Esophagus mucosa (tissue), 1 donor: ENCODE measurements around the gene CELSR2. TPM values are rescaled to one million over a fixed set of nuclear protein-coding genes. Genes with fewer than 3 reads are reported as not detected.
A peak's percentile ranks its signal among the peaks of the same experiment; 100 is the strongest.
"Not testable (repeated sequence)": the region's sequence is repeated elsewhere in the genome, so short reads cannot be mapped to it uniquely, and the experiment has no call there.

Experiments used
- ATAC-seq: fragments of 200-7000 bp; cut with Tn5 transposase; one replicate; pipeline ENCODE4 v1.9.1; 2020
- total RNA-seq: library from RNA; stranded (reverse); gene quantifications from one replicate; pipeline ENCODE4 v1.2.4, GENCODE V29; 2023
- donor health status: DM: yes; HTN: yes; CAD: no.

CELSR2 gene
- total RNA-seq: 41.6 TPM

DNA sequence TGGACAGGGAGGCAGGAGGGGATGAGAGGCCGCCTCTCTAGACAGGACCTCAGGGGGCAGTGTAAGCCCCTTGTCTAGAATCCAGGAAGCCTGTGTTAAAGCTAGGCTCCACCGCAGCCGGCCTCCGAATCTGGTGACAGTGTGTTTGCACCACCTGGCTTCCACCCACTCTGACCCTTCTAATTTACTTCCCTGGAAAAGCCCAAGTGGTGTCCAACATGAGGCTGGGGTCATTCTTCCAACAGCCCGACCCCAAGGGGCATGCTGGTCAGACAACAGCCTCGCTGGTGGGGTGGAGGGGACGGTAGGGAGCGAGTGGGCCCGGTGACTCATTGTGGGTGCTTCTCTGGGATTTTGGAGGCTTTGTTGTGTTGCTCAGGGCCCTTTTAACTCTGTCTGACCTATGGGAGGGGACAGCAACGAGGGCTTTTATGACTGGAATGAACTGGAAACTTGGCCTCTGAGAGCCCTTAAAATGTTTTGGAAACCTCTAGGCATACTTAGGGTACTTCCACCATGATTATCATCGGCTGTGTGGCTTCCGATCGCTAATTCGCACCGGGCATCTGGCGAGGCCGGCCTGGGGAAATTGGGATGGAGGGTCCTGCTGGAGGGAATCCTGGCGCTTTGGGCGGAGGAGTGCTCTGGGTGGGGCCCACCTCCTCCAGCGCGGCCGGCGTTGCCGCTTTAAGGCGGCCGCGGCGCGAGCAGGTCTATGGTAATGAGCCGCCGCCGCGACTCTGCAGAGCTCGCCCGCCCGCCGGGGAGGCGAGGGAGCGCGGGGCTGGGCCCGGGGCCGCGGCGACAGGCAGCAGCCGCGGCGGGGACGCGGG is at the start of gene CELSR2:
Gene CELSR2, plus strand, starts transcription at position 743 of the 833 bp plus-strand sequence. CDS start 541 bp downstream, outside the sequence.
- peak; percentile 55 for ATAC-seq

GRCh38 chr1:109199710-109200109 is 49.6 kb upstream of the CELSR2 start:
- no peak for ATAC-seq

DNA sequence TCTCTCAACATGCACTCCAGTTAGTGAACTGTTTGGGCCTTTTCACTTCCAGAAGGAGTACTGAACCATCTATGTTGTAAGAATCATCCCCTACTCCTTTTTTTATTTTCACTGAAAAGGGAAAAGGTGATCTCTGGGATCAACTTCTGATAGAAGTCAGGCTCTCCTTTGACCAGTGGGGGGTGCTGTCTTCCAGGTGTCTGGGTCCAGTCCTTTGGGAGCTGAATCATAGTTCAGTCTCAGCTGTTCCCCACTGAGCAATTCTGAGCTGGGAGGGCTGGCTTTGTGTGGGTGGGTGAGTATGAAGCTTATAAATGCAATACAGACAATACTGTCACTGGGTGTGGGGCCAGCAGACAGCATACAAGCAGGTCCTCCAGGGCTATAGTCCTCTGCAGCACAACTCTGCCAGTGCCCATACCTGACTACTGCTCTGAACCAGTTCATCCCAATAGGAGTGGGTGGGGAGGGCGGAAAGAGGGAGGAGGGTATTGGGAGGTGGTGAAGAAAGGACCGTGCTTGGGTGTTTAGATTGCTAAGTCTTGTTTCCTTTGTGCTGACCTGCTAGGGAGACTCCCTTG is 48.1 kb upstream of the CELSR2 start:
- peak; percentile 86 for ATAC-seq

- no peak for ATAC-seq
Measured at GRCh38 chr1:109204484-109204883, 44.9 kb upstream of the CELSR2 start.

DNA sequence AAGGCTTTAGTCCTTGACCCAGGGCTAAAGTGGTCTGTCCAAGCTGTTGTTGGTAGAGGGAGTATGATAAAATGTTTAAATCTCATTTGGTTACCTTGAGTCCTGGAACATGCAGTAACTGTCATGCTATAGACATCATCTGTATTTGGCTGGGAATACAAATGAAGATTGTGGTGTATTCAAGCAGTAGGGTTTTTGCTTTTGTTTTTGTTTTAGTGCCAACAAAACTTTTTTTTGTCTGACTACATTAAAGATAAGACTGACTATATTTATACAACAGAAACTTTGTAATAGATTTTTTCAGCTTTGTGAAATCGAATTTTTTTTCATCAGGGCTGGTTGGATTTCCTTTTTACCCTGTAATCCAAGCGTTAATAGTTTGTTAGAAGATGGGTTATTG is 43.0 kb upstream of the CELSR2 start:
- no peak for ATAC-seq

- ATAC-seq: no peak
Measured at GRCh38 chr1:109207467-109208103, 41.8 kb upstream of the CELSR2 start.

DNA sequence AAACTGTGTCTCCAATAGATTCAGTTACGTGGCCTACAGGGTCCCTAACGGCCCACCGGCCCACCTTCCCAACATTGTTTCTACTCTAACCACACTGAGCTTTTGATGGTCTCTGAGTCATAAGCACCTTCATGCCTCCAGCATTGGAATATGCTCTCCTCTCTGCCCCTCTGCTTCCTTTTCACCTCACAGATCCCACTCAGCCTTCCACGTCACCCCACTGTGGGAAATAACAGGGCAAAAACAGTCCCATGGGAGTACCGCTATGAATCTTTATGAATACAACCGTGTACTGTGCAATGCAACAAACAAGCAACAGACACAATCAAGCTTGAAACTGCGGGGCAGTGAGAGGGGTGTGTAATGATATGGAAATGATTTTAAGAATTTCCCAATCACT is 40.9 kb upstream of the CELSR2 start:
- no peak for ATAC-seq

DNA sequence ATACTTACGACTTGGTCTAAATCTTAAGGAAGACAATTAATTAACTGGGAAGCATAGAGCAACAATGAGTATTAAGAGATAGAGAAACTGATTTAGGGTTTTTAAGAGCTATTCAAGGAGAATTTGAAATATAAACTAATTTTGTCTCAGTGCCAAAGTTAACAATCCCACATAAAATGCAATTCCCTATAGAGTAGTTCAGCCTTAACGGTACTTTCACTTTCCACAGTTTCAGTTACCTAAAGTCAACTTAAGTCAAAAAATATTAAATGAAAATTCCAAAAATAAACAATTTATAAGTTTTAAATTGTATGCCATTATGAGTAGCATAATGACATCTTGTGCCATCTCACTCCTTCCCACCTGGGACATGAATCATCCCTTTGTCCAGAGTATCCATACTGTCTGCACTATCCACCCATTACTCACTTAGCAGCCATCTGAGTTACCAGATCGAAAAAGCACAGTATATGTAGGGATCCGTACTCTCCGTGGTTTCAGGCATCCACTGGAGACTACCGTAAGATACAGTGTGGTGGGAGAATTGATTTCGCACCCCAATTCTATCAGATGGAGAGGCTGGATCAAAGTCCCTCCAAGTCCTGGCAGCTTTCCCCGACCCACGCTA is 40.4 kb upstream of the CELSR2 start:
- ATAC-seq: no peak

- peak; percentile 56 for ATAC-seq
Measured at GRCh38 chr1:109210058-109210457, 39.3 kb upstream of the CELSR2 start.

DNA sequence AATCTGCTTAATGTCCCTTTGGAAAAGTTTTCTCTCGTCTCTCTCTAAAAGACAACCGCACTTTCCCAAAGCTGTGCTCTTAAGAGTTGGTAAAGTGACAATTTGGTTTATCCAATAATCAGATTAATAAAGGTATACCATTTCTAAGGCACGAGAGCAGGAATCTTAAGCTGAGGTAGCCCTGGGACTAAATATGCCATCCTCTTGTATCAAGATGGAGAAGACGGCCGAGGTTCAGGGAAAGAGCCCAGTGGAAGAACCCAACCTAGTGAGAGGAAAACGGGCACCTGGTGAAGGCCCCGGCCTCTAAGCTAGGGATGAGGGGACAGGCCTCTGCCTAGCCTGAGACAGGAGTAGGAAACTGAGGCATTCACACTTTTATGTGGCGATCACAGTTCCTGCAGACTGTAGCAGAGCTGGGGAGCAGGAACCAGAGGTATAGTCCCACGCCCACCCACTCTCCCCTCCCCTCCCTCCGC is 36.0 kb upstream of the CELSR2 start:
- no peak for ATAC-seq

DNA sequence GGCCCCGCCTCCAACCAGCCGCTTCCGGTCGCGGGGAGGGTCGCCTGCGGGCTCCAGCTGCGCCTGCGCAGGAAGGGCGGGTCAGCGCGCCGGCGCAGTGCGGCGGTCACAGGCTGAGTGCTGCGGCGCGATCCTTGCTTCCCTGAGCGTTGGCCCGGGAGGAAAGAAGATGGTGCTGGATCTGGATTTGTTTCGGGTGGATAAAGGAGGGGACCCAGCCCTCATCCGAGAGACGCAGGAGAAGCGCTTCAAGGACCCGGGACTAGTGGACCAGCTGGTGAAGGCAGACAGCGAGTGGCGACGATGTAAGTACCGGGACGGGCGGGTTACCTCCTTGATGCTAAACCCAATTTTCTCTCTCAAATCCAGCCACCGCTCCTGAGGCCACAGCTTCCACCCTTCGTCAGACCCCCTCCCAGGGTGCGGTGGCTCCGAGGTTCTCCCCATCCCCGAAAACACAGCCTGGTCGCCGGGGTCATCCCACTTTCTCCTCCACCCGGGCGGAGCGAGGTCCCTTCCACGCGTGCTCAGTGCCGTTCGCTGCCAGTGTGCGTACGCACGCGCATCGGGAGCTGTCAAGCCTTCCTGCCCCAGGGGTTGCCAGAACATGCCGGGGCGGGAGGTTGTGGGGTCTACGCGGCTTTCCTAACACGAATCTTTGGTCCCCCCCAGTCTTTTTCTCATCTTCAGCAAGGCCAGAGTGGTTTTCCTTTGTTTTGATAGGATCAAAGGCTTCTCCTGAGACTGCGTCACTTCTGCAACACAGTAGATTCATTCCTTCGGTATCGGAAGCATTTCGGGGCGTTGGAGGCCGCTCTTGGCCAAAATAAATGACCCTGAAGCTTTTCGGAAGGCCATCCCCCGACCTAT is 35.3 kb upstream of the CELSR2 start, which contains the start of gene SARS1:
Gene SARS1, plus strand, starts transcription at position 95 of the 870 bp plus-strand sequence. Its CDS starts 75 bp downstream, at position 170.
- ATAC-seq: peak; percentile 91

DNA sequence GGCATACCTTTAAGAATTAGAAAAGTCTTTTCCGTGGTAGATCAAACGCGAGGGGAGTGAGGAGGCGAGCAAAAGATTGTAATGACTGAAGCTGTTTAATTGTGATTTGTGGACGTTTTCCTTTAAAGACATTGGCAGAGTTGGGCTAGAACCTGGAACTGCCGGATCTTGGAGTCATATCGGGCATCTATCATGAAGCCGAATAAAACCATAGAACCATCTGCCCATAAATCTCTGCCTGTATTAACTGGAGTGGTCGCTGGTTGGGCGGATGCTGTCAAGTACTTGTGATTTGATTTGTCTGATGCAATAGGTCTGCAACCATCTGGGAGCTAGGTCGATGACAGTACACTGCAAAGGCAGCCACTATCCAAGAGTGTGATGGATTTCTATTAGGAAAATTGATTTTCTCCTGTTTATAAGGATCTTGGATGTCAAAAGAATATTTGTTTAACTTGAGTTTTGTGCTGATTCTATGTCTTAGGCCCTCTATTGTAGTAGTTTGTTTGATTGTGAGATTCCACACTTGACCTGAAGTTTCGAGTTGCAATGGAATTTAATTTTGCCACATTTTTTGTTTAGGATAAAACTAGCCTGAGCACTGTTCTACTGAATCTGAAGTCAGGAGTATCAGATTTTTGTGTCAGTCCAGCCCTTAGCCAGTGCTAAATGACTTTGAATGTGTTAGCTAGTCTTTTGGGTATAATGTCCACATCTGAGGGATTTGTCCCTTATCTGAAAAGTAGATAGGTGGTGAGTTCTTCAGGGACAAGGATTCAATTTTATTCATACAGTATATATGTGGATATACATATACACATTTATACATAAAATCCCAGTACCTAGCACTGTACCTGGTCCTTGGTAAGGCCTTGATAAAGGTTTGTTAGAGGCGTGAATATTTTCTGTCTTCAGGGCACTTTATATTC is 34.4 kb upstream of the CELSR2 start:
- peak; percentile 68 for ATAC-seq

- ATAC-seq: no peak
Measured at GRCh38 chr1:109216662-109217061, 32.7 kb upstream of the CELSR2 start.

- no peak for ATAC-seq
Measured at GRCh38 chr1:109218516-109218915, 30.8 kb upstream of the CELSR2 start.

GRCh38 chr1:109221201-109221600 is 28.1 kb upstream of the CELSR2 start:
- not testable (repeated sequence) for ATAC-seq

- no peak for ATAC-seq
Measured at GRCh38 chr1:109225308-109225707, 24.0 kb upstream of the CELSR2 start.

GRCh38 chr1:109225711-109226445 is 23.5 kb upstream of the CELSR2 start:
- peak; percentile 79 for ATAC-seq

DNA sequence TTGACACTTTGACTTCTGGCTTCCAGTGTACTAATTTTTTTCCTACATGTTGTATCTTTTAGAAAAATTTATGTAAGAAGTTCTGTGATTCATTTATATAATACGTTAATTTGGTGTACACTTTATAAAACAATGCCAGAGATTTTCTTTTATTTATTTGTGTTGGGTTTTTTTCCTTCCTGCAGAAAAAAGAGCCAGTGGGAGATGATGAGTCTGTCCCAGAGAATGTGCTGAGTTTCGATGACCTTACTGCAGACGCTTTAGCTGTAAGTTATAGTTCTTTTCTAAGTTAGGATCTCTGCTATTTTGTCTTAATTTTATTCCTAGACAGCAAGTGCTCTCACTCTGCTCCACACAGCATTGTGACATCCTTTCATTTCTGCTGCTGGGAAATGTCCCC is 21.2 kb upstream of the CELSR2 start:
- ATAC-seq: no peak

GRCh38 chr1:109229531-109230127 is 19.7 kb upstream of the CELSR2 start:
- no peak for ATAC-seq

DNA sequence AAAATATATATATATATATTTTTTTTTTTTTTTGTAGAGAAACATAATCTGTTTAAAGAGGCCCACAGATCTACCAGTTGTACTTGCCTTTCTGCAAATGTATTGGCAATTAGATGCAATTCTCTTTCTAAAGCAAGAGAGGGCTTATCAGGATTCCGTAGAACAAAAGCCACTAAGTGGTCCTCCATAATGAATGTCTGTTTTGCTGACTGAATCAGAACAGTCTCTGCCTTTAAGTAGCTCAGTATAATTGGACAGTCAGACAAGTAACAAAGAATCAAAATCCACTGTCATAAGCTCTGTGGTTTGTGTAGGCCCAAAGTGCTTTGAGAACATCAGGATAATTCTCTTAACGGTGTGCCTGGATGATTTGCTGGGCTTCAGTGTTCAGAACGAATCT is 18.3 kb upstream of the CELSR2 start:
- ATAC-seq: no peak
